DND-41 (cell line): ENCODE data around the gene PGBD5.

Experiments
- ATAC-seq: fragments of 200-7000 bp; cut with Tn5 transposase; 3 replicates; pipeline ENCODE4 v1.9.1; 2021; ENCODE audit warnings: low read depth; ENCODE audit not compliant: insufficient read depth
- DNase-seq: peaks from one replicate; pipeline ENCODE4 v3.0.0-alpha.2; 2020
- H2AFZ ChIP-seq: 2 replicates; pipeline ENCODE4 v1.6.0; 2012; ENCODE audit warnings: low read depth, low read length
- H3K27ac ChIP-seq: 2 replicates; pipeline ENCODE4 v1.5.1; 2012; ENCODE audit warnings: low read length, inconsistent platforms
- H3K27me3 ChIP-seq: fragments of 200-600 bp; sonication (generic); 2 replicates; pipeline ENCODE4 v1.6.0; 2012; ENCODE audit warnings: low read length, mild to moderate bottlenecking, inconsistent platforms; ENCODE audit not compliant: insufficient read depth, poor library complexity
- H3K36me3 ChIP-seq: 2 replicates; pipeline ENCODE4 v1.5.1; 2012; ENCODE audit warnings: low read length, inconsistent platforms; ENCODE audit not compliant: insufficient read depth
- H3K4me1 ChIP-seq: 2 replicates; pipeline ENCODE4 v1.5.1; 2012; ENCODE audit warnings: mild to moderate bottlenecking, low read length; ENCODE audit not compliant: insufficient read depth
- H3K4me2 ChIP-seq: 2 replicates; pipeline ENCODE4 v1.6.0; 2012; ENCODE audit warnings: mild to moderate bottlenecking, moderate library complexity, low read length, inconsistent platforms; ENCODE audit not compliant: insufficient read depth
- H3K4me3 ChIP-seq, 2 experiments: fragments of 200-600 bp in 1 of 2; shearing (Covaris generic) in 1 of 2; 2 replicates each; pipeline ENCODE4 v1.5.1; 2012 to 2016; ENCODE audit warnings: inconsistent platforms in 2 of 2, low read length in 2 of 2, mild to moderate bottlenecking in 2 of 2, low read depth in 1 of 2, moderate library complexity in 1 of 2
- H3K79me2 ChIP-seq: 2 replicates; pipeline ENCODE4 v1.6.0; 2012; ENCODE audit warnings: low read length, inconsistent platforms; ENCODE audit not compliant: insufficient read depth
- H3K9ac ChIP-seq: 2 replicates; pipeline ENCODE4 v1.6.0; 2012; ENCODE audit warnings: low read depth, mild to moderate bottlenecking, inconsistent platforms, low read length, moderate library complexity
- H3K9me3 ChIP-seq: 2 replicates; pipeline ENCODE4 v1.5.1; 2012; ENCODE audit warnings: low read length, moderate library complexity, mild to moderate bottlenecking, inconsistent platforms; ENCODE audit not compliant: insufficient read depth, severe bottlenecking
- H4K20me1 ChIP-seq: 2 replicates; pipeline ENCODE4 v1.6.0; 2012; ENCODE audit warnings: low read length; ENCODE audit not compliant: insufficient read depth
- CTCF ChIP-seq: IDR thresholded peaks from 2 replicates; pipeline ENCODE4 v1.5.1; 2012; ENCODE audit warnings: borderline replicate concordance, low read length, moderate library complexity, mild to moderate bottlenecking; ENCODE audit not compliant: poor library complexity, severe bottlenecking; ENCODE audit errors: extremely low read depth
- EZH2 ChIP-seq: IDR thresholded peaks from 3 replicates; pipeline ENCODE4 v1.6.1; 2012; ENCODE audit warnings: borderline replicate concordance, low read depth, mild to moderate bottlenecking, moderate library complexity, low read length, inconsistent platforms; ENCODE audit not compliant: severe bottlenecking

The PGBD5 gene

DNA sequence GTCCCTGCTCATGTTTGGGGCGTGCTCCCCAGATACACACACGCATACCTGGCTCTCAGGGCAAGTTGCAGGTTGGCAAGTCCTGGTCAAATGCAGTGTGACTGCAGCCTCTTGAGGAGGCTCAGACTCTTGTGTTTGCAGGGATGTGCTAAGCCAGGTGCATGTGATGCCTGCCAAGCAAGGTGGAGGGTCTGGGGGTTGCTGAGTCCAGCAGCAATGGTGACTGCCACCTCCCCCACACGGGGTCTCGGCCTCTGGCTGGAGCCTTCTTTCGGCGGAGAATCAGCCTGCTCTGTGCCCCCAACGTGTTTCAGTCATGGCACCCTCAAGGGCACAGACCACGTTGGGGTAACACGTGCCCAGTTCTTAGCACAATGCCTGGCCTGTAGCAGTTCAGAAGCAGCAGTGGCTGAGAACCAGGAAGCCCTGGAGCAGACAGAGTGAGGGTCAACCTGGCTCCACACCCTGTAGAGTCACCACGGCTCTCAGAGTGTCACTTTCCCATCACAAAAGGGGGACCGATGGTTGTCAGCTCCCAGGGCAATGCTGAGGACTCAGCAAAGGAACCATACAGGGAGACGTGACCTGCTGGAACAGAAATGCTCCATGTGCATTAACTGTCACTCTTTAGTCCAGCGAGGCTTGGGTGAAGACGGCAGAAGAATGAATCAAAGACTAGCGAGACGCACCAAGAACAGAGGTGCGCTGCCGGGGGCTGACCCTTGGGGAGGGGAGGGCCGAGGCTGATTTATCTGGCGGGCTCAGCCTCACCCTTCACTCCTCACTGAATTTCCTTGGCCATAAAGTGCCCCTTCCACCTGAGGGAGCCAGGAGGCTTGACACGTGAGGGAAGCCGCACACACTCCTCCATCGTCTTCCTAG lies 109.0 kb downstream of the PGBD5 start:
- TF ChIP-seq EZH2 (no peak), CTCF (no peak)
- Histone ChIP-seq H3K36me3 (no peaks in the 10 kb centered on the region), H3K79me2 (no peaks in the 10 kb centered on the region), H2AFZ (no peak overlapping the region), H3K9ac (no peak overlapping the region), H3K27ac (no peak overlapping the region), H3K4me3 (no peak overlapping the region), H3K9me3 (no peaks in the 10 kb centered on the region), H3K27me3 (peaks cover 5% of the 10 kb centered on the region), H4K20me1 (no peaks in the 10 kb centered on the region), H3K4me2 (no peak overlapping the region), H3K4me1 (no peaks in the 10 kb centered on the region)
- DNase-seq: no peak
- no peak for ATAC-seq

DNA sequence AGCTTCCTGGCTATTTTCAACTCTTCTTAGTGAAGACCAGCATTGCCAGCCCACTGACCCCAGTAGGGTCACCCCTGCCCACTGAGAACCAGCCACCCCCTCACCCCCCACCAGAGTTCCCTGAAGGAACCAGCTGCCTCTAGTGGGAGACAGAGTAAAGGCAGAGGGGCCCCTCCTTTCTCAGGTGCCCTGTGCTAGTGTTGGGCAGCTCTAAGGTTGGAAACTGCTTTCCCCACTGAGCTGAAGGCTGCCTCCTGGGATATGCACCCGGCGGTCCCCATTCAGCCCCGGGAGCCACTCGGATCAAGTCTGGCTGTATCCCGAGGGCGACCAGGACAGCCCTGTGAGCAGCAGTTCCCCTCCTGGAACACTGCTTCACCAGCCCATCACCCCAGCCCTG lies 111.0 kb downstream of the PGBD5 start:
- peaks cover 5% of the 10 kb centered on the region for H3K27me3 ChIP-seq
- H3K9me3 ChIP-seq: no peaks in the 10 kb centered on the region
- no peaks in the 10 kb centered on the region for H3K36me3 ChIP-seq
- H3K4me2 ChIP-seq: no peak overlapping the region
- no peaks in the 10 kb centered on the region for H3K79me2 ChIP-seq
- H2AFZ ChIP-seq: no peak overlapping the region
- H3K9ac ChIP-seq: no peak overlapping the region
- no peak overlapping the region for H3K27ac ChIP-seq
- H3K4me1 ChIP-seq: peaks cover 5% of the 10 kb centered on the region
- ATAC-seq (no peak), DNase-seq (no peak)
- no peaks in the 10 kb centered on the region for H4K20me1 ChIP-seq
- TF ChIP-seq EZH2 (no peak), CTCF (no peak)
- no peak overlapping the region for H3K4me3 ChIP-seq

- TF ChIP-seq EZH2: no peak
- no peak for TF ChIP-seq CTCF
- ATAC-seq: no peak
- no peaks in the 10 kb centered on the region for H3K9me3 ChIP-seq
These were observed 112.0 kb downstream of the PGBD5 start for GRCh38 chr1:230314142-230314470.

More at GRCh38 chr1:230314142-230314470, 112.0 kb downstream of the PGBD5 start:
- no peaks in the 10 kb centered on the region for H4K20me1 ChIP-seq
- no peak overlapping the region for H2AFZ ChIP-seq
- H3K79me2 ChIP-seq: no peaks in the 10 kb centered on the region
- no peak overlapping the region for H3K9ac ChIP-seq
- no peak for DNase-seq
- peaks cover 5% of the 10 kb centered on the region for H3K4me1 ChIP-seq
- H3K36me3 ChIP-seq: no peaks in the 10 kb centered on the region
- H3K27me3 ChIP-seq: peaks cover 5% of the 10 kb centered on the region
- H3K4me2 ChIP-seq: no peak overlapping the region
- no peak overlapping the region for H3K27ac ChIP-seq
- H3K4me3 ChIP-seq: no peak overlapping the region
